Activated T-cell treated with anti-CD3 and anti-CD28 coated beads for 1 hour (primary cell): ENCODE results near the gene TAF9.
"Not testable (repeated sequence)": the region's sequence is repeated elsewhere in the genome, so short reads cannot be mapped to it uniquely, and the experiment has no call there.

ENCODE experiments used
- DNase-seq: peaks from one replicate; pipeline ENCODE4 v3.0.0-alpha.2; 2020; ENCODE audit warnings: low read depth

The TAF9 gene

GRCh38 chr5:69335341-69335935 is 33.9 kb downstream of the TAF9 start:
- DNase-seq = no peak

- peak; percentile 59 for DNase-seq
These were observed 34.5 kb downstream of the TAF9 start for GRCh38 chr5:69334793-69335268.

- DNase-seq = not testable (repeated sequence)
These were observed 35.5 kb downstream of the TAF9 start for GRCh38 chr5:69333668-69334315.

GRCh38 chr5:69331528-69332445 is 37.5 kb downstream of the TAF9 start:
- DNase-seq = no peak

GRCh38 chr5:69329905-69330489 is 39.3 kb downstream of the TAF9 start:
- no peak for DNase-seq

- no peak for DNase-seq
These were observed 43.0 kb downstream of the TAF9 start for GRCh38 chr5:69326365-69326764.

- no peak for DNase-seq
These were observed 51.9 kb downstream of the TAF9 start for GRCh38 chr5:69317391-69317790.

- no peak for DNase-seq
These were observed 53.3 kb downstream of the TAF9 start for GRCh38 chr5:69315972-69316371.
